NCI-H2081 (cell line): ENCODE measurements around the gene ERICH2.
A peak's percentile ranks its signal among the peaks of the same experiment; 100 is the strongest.

Experiments
- DNase-seq, 2 experiments: peaks; one replicate each; lab custom pipeline; 2025; lab: John Stamatoyannopoulos, UW

Gene ERICH2

DNA sequence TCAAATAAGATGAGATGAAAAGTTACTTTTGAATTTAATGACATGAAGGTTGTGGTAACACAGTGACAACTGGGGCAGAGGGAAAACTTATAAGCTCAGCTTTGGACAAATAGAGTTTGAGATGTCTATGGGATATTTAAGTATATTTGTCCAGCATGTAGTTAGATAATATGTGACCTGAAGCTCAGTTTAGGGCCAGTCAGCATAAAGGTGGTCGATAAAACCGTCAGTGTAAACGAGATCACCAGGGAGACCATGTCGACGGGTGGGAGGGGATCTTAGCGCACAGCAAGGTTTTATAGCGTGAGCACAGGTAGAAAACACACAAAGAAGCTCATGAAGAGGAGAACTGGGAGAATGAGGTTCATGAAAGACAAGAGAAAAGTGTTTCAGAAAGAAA lies 7.4 kb upstream of the ERICH2 start:
- no peak for DNase-seq

DNA sequence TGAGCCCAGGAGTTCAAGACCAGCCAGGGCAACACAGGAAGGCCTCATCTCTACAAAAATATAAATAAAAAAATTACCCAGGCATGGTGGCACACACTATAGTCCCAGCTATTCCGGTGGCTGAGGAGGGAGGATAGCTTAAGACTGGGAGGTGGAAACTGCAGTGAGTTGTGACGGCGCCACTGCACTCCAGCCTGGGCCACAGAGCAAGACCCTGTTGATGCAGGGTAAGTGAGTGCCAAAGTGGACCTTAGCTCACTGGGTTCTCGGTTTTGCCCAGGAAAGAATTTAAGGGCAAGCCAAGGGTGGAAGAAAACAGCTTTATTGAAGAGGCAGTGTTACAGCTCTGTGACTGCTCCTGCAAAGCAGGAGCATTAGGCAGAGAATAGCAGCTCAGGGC lies 6.9 kb upstream of the ERICH2 start:
- DNase-seq, result no peak

GRCh38 chr2:170764880-170765261 lies 5.3 kb upstream of the ERICH2 start:
- DNase-seq, result no peak

- no peak for DNase-seq
Measured at GRCh38 chr2:170766693-170767092, 3.5 kb upstream of the ERICH2 start.

DNA sequence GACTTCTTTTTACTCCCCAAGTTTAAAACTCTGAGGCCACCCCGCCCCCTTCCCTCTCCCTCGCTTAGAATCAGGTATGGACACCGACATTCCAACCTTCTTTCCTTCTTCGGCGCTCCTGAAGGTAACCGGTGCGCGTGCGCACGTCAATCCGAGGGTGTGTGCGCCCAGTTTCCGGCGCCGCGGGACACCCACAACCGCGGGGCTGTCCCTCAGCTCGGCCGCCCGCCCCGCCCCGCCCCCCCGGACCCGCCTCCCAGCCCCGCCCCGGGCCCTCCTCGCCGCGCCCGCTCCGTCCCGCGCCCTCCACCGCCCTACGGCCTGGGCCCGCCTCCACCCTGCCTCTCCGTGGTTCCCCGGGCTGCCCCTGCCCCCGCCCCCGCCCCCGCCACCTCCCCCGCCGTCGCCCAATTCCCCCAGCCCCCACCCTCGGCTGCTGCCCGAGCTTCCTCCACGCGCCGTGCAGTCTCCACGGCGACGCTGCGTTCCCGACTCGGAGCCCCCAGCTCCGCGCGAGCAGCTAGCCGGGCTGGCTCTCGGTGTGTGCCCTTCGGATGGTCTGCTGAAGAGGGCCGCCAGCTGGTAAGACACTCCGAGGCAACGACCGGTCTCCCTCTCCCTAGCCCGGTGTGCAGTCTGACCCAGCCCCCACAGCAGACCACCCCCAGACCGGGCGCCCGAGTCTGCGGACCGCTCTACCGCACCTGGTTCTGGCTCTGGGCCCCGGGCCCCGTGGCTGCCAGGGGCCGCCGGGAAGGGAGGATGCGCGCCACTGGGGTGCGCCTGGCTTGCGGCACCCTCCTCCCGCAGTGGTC lies 635 bp downstream of the ERICH2 start:
- peak; percentile 80 to 85 for DNase-seq

DNA sequence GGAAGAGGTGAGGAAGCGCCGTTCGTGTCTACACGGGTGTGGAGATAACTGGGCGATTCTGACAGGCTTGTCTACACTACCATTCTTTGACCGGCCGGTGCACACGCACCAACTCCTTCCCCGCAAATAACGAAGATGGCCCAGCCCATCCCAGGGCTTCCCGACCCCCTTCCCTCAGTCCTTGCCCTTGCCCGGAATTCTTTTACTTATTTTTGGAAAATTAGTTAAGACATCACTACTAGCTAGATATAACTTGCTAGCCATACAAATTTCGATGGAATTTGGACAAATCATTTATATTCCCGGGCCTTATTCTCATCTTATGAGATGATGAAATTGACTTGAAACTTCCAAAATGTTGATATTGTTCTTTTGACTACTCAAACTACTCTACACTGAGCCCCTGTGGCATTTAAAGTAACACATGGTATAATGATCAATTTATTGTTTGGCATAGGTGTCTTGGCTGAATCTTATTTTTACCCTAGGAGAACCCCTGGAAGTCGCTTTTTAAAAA lies 1.3 kb downstream of the ERICH2 start:
- no peak for DNase-seq

DNA sequence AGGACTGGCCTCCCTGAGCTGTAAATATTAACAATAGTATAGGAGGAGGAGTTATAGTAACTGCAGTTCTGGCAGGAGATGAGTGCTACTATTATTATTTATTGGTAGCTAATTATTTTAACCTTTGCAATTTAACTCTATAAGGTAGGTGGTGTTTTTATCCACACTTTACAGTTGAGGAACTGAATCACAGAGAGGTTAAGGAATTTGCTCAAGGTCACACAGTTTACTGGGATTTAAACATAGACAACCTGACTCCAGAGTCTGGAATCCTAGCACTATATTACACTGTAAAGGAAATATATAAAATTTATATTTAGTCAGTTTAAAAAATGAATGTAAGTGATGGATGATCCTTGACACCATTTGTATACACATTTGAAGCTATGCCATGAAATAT lies 2.1 kb downstream of the ERICH2 start:
- no peak for DNase-seq

DNA sequence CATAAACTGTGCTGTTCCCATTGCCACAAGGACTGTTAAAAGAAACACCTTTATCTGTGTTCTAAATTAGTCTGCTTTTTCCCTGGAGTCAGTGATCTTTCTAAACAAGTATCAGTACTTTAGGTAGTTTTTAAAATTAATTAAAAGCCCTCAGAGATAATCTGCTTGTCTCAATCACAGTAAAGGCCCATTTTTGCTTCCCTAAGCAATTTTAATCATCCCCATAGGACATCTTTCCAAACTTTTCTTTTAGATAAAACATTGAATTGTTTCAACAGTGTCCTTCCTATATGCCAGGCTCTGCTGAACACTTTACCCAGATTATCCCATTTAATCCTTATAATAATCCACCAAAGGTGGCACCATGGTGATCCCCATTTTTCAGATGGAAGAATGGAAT lies 3.9 kb downstream of the ERICH2 start:
- no peak for DNase-seq

DNA sequence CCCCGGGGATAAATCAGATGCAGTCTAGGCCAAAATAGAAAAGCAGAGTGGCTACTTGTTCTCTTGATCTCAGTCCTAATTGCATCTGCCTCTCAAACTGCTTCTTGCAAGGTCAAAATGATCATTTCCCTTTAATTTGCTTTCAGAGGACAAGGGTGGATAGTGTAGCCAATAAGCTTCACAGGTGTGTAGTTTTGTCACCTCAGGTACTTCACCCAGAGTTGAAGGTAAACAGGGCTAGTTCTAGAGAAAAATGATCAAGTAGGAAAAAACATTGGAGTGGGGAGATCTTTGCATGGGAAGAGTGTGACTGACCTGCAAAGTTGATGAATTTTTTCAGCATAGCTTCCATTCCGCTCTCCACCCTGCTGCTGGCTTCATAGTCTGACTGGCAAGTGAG lies 8.7 kb downstream of the ERICH2 start:
- DNase-seq, result no peak

GRCh38 chr2:170779304-170779703 lies 9.1 kb downstream of the ERICH2 start:
- DNase-seq, result no peak

DNA sequence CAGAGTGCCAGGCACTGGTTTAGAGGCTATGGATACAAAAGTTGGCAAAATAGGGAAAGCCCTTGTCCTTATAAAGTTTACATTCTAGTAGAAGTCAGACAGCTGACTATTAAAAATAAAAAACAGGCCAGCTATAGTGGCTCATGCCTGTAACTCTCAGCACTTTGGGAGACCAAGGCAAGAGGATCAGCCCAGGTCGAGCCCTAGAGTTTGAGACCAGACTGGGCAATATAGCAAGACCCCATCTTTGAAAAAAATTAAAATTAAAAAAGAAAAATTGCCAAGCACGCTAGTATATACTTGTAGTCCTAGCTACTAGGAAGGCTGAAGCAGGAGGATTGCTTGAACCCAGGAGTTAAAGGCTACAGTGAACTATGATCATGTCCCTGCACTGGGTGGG lies 12.5 kb downstream of the ERICH2 start:
- DNase-seq, result no peak

GRCh38 chr2:170783549-170783948 lies 13.4 kb downstream of the ERICH2 start:
- DNase-seq, result no peak

GRCh38 chr2:170798996-170799395 lies 28.8 kb downstream of the ERICH2 start:
- no peak for DNase-seq

GRCh38 chr2:170806548-170806947 lies 36.4 kb downstream of the ERICH2 start:
- DNase-seq, result no peak

GRCh38 chr2:170812710-170813600 lies 42.8 kb downstream of the ERICH2 start:
- peak; percentile 83 to 89 for DNase-seq

DNA sequence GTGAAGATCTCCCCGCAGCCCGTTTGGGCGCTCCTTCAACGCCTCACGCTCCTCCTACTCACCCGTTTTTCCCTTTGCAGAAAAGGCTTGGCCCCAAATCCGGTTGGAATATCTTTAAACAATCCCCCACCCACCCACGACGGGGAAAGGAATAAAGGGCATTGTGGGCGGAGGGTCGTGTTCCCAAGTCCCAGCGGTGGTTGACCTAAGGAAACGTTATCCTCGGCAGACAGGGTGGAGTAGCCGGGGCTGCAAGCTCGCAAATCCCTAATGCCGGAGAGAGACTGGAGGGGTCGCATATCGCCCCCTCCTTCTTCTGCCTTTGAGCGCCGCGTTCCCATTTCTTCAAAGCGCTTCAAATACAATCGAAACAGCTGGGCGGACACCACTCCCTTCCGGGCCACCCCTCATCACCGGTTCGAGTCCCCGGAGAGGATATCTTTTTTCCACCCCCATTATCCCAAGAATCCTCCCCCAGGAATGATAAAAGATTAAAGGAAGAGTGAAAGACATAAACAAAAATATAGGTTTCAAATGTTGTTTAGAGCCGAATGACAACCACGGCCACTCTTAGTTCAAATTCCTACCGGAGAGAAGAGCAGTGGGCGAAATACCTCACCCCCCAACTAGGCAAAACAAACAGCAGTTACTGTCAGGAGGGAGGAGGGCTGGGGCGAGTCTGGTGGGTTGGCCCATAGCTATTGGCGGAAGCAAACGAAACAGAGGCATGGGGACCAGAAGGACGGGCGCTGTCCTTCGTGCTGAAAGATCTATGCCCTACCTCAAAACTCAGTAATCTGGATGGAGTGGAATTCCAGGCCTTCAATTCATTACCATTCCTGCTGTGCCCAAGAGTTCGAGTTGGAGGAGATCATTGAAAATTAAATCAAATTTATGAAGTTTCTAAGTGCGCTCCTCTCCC lies 43.7 kb downstream of the ERICH2 start:
- DNase-seq, result peak; percentile 3 to 34

- peak; percentile 58 to 80 for DNase-seq
Measured at GRCh38 chr2:170814533-170815230, 44.5 kb downstream of the ERICH2 start.

DNA sequence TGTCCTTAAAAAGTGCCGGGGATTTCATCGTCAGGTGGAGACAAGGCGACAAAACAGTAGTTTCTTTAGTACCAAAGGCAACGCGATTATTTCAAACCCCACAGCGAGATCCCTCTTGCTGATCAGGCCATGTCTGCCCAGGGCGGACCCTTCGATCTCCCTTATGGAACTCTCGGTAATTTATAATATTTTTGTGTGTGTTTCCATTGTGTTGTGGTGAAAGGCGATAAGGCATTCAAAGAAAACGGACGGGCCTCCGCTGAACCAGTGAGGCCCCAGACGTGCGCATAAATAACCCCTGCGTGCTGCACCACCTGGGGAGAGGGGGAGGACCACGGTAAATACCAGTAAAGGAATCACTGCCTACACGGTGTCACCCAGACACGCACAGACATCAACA lies 45.1 kb downstream of the ERICH2 start:
- DNase-seq, result peak; percentile 60 to 83

DNA sequence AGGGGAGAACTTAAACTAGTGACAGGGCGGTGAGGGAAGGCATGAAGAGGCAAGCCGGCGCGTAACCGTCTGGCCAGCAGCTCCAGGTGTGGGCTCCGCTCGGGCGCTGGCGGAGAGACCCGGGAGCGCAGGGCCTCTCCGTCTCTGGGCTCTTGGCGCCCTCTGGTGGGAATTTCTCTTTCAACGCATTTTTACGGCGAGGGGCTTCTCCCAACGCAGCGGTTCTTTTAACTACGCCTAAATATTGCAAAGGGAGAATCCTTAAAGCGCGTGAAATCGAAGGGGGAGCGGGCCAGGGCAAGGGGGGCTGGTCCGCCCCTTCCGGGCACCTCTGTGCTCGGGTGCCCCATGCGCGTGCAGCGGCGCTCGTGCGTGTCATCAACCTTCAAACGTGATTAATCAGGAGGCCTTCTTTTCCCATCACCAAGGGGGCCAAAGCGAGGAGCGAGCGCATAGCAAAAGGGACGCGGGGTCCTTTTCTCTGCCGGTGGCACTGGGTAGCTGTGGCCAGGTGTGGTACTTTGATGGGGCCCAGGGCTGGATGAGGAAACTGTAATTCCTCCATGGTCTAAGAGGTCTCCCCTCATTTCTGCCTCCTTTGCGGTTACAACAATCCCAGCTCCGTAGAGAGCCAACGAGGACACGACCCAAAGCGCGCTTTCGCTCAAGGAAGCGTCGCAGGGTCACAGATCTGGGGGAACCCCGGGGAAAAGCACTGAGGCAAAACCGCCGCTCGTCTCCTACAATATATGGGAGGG lies 45.7 kb downstream of the ERICH2 start:
- peak; percentile 84 to 87 for DNase-seq

DNA sequence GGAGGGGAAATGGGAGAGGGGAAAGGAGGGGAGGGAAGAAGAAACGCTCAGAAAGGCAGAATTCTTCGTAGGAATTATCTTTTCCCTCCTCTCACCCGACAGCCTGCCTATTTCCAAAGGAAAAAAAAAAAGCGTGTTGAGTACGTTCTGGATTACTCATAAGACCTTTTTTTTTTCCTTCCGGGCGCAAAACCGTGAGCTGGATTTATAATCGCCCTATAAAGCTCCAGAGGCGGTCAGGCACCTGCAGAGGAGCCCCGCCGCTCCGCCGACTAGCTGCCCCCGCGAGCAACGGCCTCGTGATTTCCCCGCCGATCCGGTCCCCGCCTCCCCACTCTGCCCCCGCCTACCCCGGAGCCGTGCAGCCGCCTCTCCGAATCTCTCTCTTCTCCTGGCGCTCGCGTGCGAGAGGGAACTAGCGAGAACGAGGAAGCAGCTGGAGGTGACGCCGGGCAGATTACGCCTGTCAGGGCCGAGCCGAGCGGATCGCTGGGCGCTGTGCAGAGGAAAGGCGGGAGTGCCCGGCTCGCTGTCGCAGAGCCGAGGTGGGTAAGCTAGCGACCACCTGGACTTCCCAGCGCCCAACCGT lies 46.4 kb downstream of the ERICH2 start, which contains the start of gene GAD1:
TSS of gene GAD1 (plus strand) at position 384 of the 589 bp plus-strand sequence. CDS start 1,705 bp downstream, outside the sequence.
- DNase-seq, result peak; percentile 84 to 91
